ENCODE data around the gene THEMIS. TPM values are rescaled to one million over a fixed set of nuclear protein-coding genes. Genes with fewer than 3 reads are reported as not detected.

The THEMIS gene
- polyA plus RNA-seq (2011; rRNA removed), result not detected in 2 replicates
- 0.26 TPM in 1 of 2 replicates, not detected in the other for polyA minus RNA-seq (2011; rRNA and poly(A)+ RNA removed)

DNA sequence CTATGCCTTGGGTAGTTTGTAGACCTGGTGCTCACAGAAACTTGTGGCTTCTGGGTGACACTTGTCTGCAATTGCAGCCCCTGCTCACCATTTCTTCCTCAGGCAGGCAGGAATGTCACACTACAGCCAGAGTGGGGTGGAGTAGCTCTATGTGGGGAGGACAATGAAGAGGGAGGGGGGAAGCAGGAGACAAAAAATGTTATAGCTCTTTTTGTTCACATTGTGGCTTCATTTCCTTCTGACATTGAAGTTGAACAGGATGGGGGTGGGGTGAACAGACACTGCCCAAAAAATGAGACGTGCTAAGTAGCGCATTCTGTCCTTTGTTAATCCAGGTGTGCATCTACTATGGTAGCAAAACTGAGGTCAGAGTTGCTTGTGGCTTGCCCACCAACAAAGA, at the start of gene THEMIS:
THEMIS (minus strand) TSS at position 124 of the 400 bp plus-strand sequence. CDS start 126 bp downstream, outside the sequence.
- no peak for DNase-seq (ENCODE audit: low read depth)
- H3K4me3 ChIP-seq (ENCODE audit: low read depth, low read length), result no peak within 1 kb of the TSS
- TF ChIP-seq, protein P1, sequence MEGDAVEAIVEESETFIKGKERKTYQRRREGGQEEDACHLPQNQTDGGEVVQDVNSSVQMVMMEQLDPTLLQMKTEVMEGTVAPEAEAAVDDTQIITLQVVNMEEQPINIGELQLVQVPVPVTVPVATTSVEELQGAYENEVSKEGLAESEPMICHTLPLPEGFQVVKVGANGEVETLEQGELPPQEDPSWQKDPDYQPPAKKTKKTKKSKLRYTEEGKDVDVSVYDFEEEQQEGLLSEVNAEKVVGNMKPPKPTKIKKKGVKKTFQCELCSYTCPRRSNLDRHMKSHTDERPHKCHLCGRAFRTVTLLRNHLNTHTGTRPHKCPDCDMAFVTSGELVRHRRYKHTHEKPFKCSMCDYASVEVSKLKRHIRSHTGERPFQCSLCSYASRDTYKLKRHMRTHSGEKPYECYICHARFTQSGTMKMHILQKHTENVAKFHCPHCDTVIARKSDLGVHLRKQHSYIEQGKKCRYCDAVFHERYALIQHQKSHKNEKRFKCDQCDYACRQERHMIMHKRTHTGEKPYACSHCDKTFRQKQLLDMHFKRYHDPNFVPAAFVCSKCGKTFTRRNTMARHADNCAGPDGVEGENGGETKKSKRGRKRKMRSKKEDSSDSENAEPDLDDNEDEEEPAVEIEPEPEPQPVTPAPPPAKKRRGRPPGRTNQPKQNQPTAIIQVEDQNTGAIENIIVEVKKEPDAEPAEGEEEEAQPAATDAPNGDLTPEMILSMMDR (IDR thresholded peaks at IDR 0.05; ENCODE audit: insufficient read depth, low read depth, low read length), result no peak
- no peaks in the 10 kb centered on the region for H3K36me3 ChIP-seq (ENCODE audit: control insufficient read depth, insufficient read depth, low read length)
- CTCF ChIA-PET, result no interaction called here
- POLR2A ChIA-PET, result interaction anchor here (0.7 kb wide), 1 partner anchor 200 kb away, joined by 5 read pairs; no protein-coding TSS in a partner anchor
- H3K27me3 ChIP-seq (ENCODE audit: control insufficient read depth, insufficient read depth, low read length), result no peaks in the 10 kb centered on the region

- CTCF ChIA-PET, result interaction anchor here (1.2 kb wide), 1 partner anchor 8 kb away, joined by 3 read pairs; no protein-coding TSS in a partner anchor
- Histone ChIP-seq H3K4me3 (ENCODE audit: low read depth, low read length) (no peak overlapping the region), H3K27me3 (ENCODE audit: control insufficient read depth, insufficient read depth, low read length) (no peaks in the 10 kb centered on the region), H3K36me3 (ENCODE audit: control insufficient read depth, insufficient read depth, low read length) (no peaks in the 10 kb centered on the region)
- POLR2A ChIA-PET, result no interaction called here
- no peak for DNase-seq (ENCODE audit: low read depth)
- TF ChIP-seq, protein P1 (IDR thresholded peaks at IDR 0.05; ENCODE audit: insufficient read depth, low read depth, low read length), result no peak
These were observed 48.4 kb upstream of the THEMIS start for GRCh38 chr6:127949251-127949650.

DNA sequence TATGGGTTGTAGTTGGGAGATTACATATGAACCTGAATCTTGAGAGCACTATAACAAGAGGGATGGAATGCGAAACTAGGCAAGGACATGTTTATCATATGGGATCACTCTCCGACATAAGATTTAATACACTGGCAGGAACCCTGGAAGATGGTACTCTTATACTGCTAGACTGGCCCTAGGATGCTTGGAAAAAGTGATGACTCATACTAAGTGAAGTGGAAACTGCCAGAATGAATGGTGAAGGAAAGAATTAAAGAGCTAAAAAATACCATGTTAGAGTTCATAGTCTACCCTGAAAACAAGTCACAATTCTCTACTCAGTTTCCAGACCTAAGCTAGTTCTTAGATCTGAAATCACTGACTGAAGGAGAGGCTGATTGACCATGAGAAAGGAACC, 45.5 kb upstream of the THEMIS start:
- Histone ChIP-seq H3K36me3 (ENCODE audit: control insufficient read depth, insufficient read depth, low read length) (no peaks in the 10 kb centered on the region), H3K4me3 (ENCODE audit: low read depth, low read length) (no peak overlapping the region), H3K27me3 (ENCODE audit: control insufficient read depth, insufficient read depth, low read length) (no peaks in the 10 kb centered on the region)
- ChIA-PET CTCF (no interaction called here), POLR2A (no interaction called here)
- TF ChIP-seq, protein P1 (IDR thresholded peaks at IDR 0.05; ENCODE audit: insufficient read depth, low read depth, low read length), result no peak
- no peak for DNase-seq (ENCODE audit: low read depth)

- no peaks in the 10 kb centered on the region for H3K27me3 ChIP-seq (ENCODE audit: control insufficient read depth, insufficient read depth, low read length)
- ChIA-PET POLR2A (no interaction called here), CTCF (no interaction called here)
- H3K36me3 ChIP-seq (ENCODE audit: control insufficient read depth, insufficient read depth, low read length), result no peaks in the 10 kb centered on the region
- TF ChIP-seq, protein P1 (IDR thresholded peaks at IDR 0.05; ENCODE audit: insufficient read depth, low read depth, low read length), result no peak
- no peak for DNase-seq (ENCODE audit: low read depth)
- H3K4me3 ChIP-seq (ENCODE audit: low read depth, low read length), result no peak overlapping the region
These were observed 44.7 kb upstream of the THEMIS start for GRCh38 chr6:127945434-127946097.

DNA sequence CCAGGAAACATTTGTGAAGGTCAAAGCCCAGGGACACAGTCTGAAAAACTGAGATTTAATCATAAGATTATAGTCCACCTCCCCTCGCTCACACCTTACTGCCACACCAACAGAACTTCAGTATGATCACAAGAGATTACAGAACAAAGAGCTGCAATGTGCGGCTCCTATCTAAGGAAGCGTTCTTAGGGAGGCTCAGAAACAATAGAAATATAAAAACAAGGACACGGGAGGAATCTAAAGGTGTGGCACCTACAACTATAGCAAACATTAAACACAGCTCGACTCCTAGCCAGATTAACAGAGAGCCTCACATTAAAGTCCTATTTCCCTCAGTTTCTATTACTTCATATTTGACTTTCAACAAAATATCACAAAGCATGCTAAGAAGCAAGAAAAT, 40.4 kb upstream of the THEMIS start:
- no peak for DNase-seq (ENCODE audit: low read depth)
- Histone ChIP-seq H3K27me3 (ENCODE audit: control insufficient read depth, insufficient read depth, low read length) (no peaks in the 10 kb centered on the region), H3K4me3 (ENCODE audit: low read depth, low read length) (no peak overlapping the region), H3K36me3 (ENCODE audit: control insufficient read depth, insufficient read depth, low read length) (no peaks in the 10 kb centered on the region)
- TF ChIP-seq, protein P1 (IDR thresholded peaks at IDR 0.05; ENCODE audit: insufficient read depth, low read depth, low read length), result no peak
- CTCF ChIA-PET, result interaction anchor here (1.1 kb wide), 1 partner anchor 8 kb away, joined by 3 read pairs; no protein-coding TSS in a partner anchor
- POLR2A ChIA-PET, result no interaction called here

Measured in BJ (cell line).